ENCODE data around the gene ADAP1. TPM values are rescaled to one million over a fixed set of nuclear protein-coding genes. Genes with fewer than 3 reads are reported as not detected.

Gene ADAP1
- total RNA-seq, 1 donor: 0.72 TPM

- DNase-seq (ENCODE audit: low read depth): no peak
- TF ChIP-seq CTCF (IDR thresholded peaks at IDR 0.05; ENCODE audit: insufficient read depth, low read length): no peak
- H3K4me3 ChIP-seq (ENCODE audit: low read depth, low read length): no peak overlapping the region
Observed at GRCh38 chr7:896346-897075, 58.0 kb downstream of the ADAP1 start.

- TF ChIP-seq CTCF (IDR thresholded peaks at IDR 0.05; ENCODE audit: insufficient read depth, low read length): no peak
- no peak overlapping the region for H3K4me3 ChIP-seq (ENCODE audit: low read depth, low read length)
- no peak for DNase-seq (ENCODE audit: low read depth)
Observed at GRCh38 chr7:895451-896052, 58.9 kb downstream of the ADAP1 start.

- no peak for TF ChIP-seq CTCF (IDR thresholded peaks at IDR 0.05; ENCODE audit: insufficient read depth, low read length)
- H3K4me3 ChIP-seq (ENCODE audit: low read depth, low read length): no peak overlapping the region
- DNase-seq (ENCODE audit: low read depth): no peak
Observed at GRCh38 chr7:894927-895450, 59.5 kb downstream of the ADAP1 start.

- no peak overlapping the region for H3K4me3 ChIP-seq (ENCODE audit: low read depth, low read length)
- TF ChIP-seq CTCF (IDR thresholded peaks at IDR 0.05; ENCODE audit: insufficient read depth, low read length): no peak
- no peak for DNase-seq (ENCODE audit: low read depth)
Observed at GRCh38 chr7:894164-894867, 60.2 kb downstream of the ADAP1 start.

- DNase-seq (ENCODE audit: low read depth): no peak
- H3K4me3 ChIP-seq (ENCODE audit: low read depth, low read length): no peak overlapping the region
- TF ChIP-seq CTCF (IDR thresholded peaks at IDR 0.05; ENCODE audit: insufficient read depth, low read length): no peak
Observed at GRCh38 chr7:893686-894085, 60.8 kb downstream of the ADAP1 start.

GRCh38 chr7:892648-893593 is 61.6 kb downstream of the ADAP1 start:
- DNase-seq (ENCODE audit: low read depth): no peak
- TF ChIP-seq CTCF (IDR thresholded peaks at IDR 0.05; ENCODE audit: insufficient read depth, low read length): no peak

More at GRCh38 chr7:892648-893593, 61.6 kb downstream of the ADAP1 start:
- H3K4me3 ChIP-seq (ENCODE audit: low read depth, low read length): no peak overlapping the region
